ENCODE results near the gene IER5. TPM values are rescaled to one million over a fixed set of nuclear protein-coding genes. Genes with fewer than 3 reads are reported as not detected.

The IER5 gene
- total and polyA plus RNA-seq, 2 of the 13 experiments (the other 11 are each of a cell fraction or from before 2014, with no cell fraction given), result 2.5 to 3.5 TPM

DNA sequence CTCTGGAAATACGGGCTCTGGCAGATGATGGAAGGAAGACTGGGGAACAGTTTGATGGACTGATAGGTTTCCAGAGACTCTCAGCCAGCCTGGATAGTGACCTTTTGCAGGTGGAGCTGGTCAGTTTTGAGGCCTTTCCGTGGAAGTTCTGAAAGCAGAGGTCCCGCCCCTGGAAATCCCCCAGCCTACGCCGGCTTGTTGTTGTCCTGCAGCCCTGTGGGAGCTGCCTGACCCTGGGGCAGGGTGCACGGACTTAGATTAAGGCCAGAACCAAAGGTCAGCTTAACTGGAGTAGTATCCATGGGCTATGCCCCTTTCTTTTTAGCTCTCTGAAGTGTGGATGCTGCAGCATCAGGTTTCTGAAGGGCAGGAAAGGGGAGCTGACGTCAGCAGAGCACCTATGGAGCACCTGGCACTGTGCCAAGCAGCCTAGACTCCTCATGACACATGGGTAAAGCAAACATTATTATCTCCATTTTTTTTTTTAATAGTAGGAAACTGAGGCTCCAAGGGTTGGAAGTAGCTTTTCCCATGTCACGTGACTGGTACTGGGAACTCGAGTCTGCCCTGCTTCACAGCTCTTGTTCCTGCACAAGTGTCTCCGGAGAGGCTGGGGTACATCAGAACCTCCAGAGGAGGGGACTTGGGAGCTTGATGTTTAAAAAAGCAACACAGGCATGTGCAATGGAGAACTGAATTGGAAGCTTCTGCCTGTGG is 38.5 kb downstream of the IER5 start (continued):
- TF ChIP-seq MTERF4 (CRISPR knock-in tag; IDR thresholded peaks at IDR 0.05) (no peak), ZNF543 (CRISPR knock-in tag; IDR thresholded peaks at IDR 0.05) (no peak), HDAC6 (IDR thresholded peaks at IDR 0.05; ENCODE audit: low read depth, low read length) (no peak), ZNF569 (CRISPR knock-in tag; IDR thresholded peaks at IDR 0.05; ENCODE audit: borderline replicate concordance) (no peak), ADNP (CRISPR knock-in tag; IDR thresholded peaks at IDR 0.05) (no peak), ZBTB7A (CRISPR knock-in tag; IDR thresholded peaks at IDR 0.05) (no peak), ZNF431 (CRISPR knock-in tag; IDR thresholded peaks at IDR 0.05; ENCODE audit: borderline replicate concordance, low read depth) (no peak), ZNF281 (CRISPR knock-in tag; IDR thresholded peaks at IDR 0.05; ENCODE audit: borderline replicate concordance) (no peak), BATF2 (CRISPR knock-in tag; IDR thresholded peaks at IDR 0.05) (no peak), SALL1 (CRISPR knock-in tag; IDR thresholded peaks at IDR 0.05) (peak; percentile 67), ZFAT (CRISPR knock-in tag; conservative IDR thresholded peaks at IDR 0.05) (no peak), TGIF2 (CRISPR knock-in tag; IDR thresholded peaks at IDR 0.05) (no peak), ZNF331 (CRISPR knock-in tag; IDR thresholded peaks at IDR 0.05) (no peak), ZNF276 (CRISPR knock-in tag; IDR thresholded peaks at IDR 0.05; ENCODE audit: low read depth) (no peak), RFX1 (IDR thresholded peaks at IDR 0.05) (no peak), ZNF672 (CRISPR knock-in tag; IDR thresholded peaks at IDR 0.05) (no peak), FOXO1 (CRISPR knock-in tag; IDR thresholded peaks at IDR 0.05) (peak; percentile 68; the same call in 1 of the 2 replicates), BRD4 (CRISPR knock-in tag; IDR thresholded peaks at IDR 0.05) (no peak), DMAP1 (CRISPR knock-in tag; IDR thresholded peaks at IDR 0.05) (no peak; the same call in 1 of the 2 replicates)
- TF ChIP-seq, protein P1, sequence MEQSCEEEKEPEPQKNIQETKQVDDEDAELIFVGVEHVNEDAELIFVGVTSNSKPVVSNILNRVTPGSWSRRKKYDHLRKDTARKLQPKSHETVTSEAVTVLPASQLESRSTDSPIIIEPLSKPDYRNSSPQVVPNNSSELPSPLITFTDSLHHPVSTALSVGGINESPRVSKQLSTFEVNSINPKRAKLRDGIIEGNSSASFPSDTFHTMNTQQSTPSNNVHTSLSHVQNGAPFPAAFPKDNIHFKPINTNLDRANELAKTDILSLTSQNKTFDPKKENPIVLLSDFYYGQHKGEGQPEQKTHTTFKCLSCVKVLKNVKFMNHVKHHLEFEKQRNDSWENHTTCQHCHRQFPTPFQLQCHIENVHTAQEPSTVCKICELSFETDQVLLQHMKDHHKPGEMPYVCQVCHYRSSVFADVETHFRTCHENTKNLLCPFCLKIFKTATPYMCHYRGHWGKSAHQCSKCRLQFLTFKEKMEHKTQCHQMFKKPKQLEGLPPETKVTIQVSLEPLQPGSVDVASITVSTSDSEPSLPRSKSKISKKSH (CRISPR knock-in tag; IDR thresholded peaks at IDR 0.05; ENCODE audit: borderline replicate concordance), result no peak
- TF ChIP-seq, protein P2, sequence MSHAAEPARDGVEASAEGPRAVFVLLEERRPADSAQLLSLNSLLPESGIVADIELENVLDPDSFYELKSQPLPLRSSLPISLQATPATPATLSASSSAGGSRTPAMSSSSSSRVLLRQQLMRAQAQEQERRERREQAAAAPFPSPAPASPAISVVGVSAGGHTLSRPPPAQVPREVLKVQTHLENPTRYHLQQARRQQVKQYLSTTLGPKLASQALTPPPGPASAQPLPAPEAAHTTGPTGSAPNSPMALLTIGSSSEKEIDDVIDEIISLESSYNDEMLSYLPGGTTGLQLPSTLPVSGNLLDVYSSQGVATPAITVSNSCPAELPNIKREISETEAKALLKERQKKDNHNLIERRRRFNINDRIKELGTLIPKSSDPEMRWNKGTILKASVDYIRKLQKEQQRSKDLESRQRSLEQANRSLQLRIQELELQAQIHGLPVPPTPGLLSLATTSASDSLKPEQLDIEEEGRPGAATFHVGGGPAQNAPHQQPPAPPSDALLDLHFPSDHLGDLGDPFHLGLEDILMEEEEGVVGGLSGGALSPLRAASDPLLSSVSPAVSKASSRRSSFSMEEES (CRISPR knock-in tag; IDR thresholded peaks at IDR 0.05), result no peak
